ENCODE measurements around the gene HS6ST3. TPM values are rescaled to one million over a fixed set of nuclear protein-coding genes. Genes with fewer than 3 reads are reported as not detected.

Gene HS6ST3
- total and polyA plus RNA-seq, 2 donors from 2014 or later, result 0.47 to 1.2 TPM

- Histone ChIP-seq H3K4me1 (ENCODE audit: control insufficient read depth in 2 of 3, insufficient read depth in 2 of 3, low read depth in 1 of 3, low read length in 3 of 3) (no peaks in the 10 kb centered on the region), H3K36me3 (ENCODE audit: control insufficient read depth in 2 of 3, insufficient read depth in 3 of 3, low read length in 3 of 3) (no peaks in the 10 kb centered on the region), H3K4me3 (ENCODE audit: low read length in 3 of 3) (no peak overlapping the region), H3K27me3 (ENCODE audit: control insufficient read depth, insufficient read depth, low read length) (no peaks in the 10 kb centered on the region), H3K9ac (ENCODE audit: low read length in 3 of 3) (no peak overlapping the region), H3K9me3 (ENCODE audit: control insufficient read depth in 2 of 3, insufficient read depth in 1 of 3, low read length in 3 of 3) (no peaks in the 10 kb centered on the region), H3K27ac (ENCODE audit: low read depth in 2 of 2, low read length in 2 of 2) (no peak overlapping the region)
- TF ChIP-seq, protein P1, sequence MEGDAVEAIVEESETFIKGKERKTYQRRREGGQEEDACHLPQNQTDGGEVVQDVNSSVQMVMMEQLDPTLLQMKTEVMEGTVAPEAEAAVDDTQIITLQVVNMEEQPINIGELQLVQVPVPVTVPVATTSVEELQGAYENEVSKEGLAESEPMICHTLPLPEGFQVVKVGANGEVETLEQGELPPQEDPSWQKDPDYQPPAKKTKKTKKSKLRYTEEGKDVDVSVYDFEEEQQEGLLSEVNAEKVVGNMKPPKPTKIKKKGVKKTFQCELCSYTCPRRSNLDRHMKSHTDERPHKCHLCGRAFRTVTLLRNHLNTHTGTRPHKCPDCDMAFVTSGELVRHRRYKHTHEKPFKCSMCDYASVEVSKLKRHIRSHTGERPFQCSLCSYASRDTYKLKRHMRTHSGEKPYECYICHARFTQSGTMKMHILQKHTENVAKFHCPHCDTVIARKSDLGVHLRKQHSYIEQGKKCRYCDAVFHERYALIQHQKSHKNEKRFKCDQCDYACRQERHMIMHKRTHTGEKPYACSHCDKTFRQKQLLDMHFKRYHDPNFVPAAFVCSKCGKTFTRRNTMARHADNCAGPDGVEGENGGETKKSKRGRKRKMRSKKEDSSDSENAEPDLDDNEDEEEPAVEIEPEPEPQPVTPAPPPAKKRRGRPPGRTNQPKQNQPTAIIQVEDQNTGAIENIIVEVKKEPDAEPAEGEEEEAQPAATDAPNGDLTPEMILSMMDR (IDR thresholded peaks at IDR 0.05; ENCODE audit: borderline replicate concordance, extremely low read depth, insufficient read depth), result no peak
- DNase-seq (no peak), FAIRE-seq (no peak)
- intact Hi-C loops (cut with DNase I), result no loop called here
These were observed 126.6 kb downstream of the HS6ST3 start for GRCh38 chr13:96216543-96216942.

- H3K27ac ChIP-seq (ENCODE audit: low read depth in 2 of 2, low read length in 2 of 2), result no peak overlapping the region
- H3K9ac ChIP-seq (ENCODE audit: low read length in 3 of 3), result no peak overlapping the region
- DNase-seq (no peak), FAIRE-seq (no peak)
- no peaks in the 10 kb centered on the region for H3K4me1 ChIP-seq (ENCODE audit: control insufficient read depth in 2 of 3, insufficient read depth in 2 of 3, low read depth in 1 of 3, low read length in 3 of 3)
- no peaks in the 10 kb centered on the region for H3K36me3 ChIP-seq (ENCODE audit: control insufficient read depth in 2 of 3, insufficient read depth in 3 of 3, low read length in 3 of 3)
- no peak overlapping the region for H3K4me3 ChIP-seq (ENCODE audit: low read length in 3 of 3)
- H3K27me3 ChIP-seq (ENCODE audit: control insufficient read depth, insufficient read depth, low read length), result no peaks in the 10 kb centered on the region
- TF ChIP-seq, protein P1 (IDR thresholded peaks at IDR 0.05; ENCODE audit: borderline replicate concordance, extremely low read depth, insufficient read depth), result no peak
- intact Hi-C loops (cut with DNase I), result no loop called here
- no peaks in the 10 kb centered on the region for H3K9me3 ChIP-seq (ENCODE audit: control insufficient read depth in 2 of 3, insufficient read depth in 1 of 3, low read length in 3 of 3)
These were observed 128.6 kb downstream of the HS6ST3 start for GRCh38 chr13:96218475-96218874.

- Histone ChIP-seq H3K9ac (ENCODE audit: low read length in 3 of 3) (no peak overlapping the region), H3K36me3 (ENCODE audit: control insufficient read depth in 2 of 3, insufficient read depth in 3 of 3, low read length in 3 of 3) (no peaks in the 10 kb centered on the region), H3K9me3 (ENCODE audit: control insufficient read depth in 2 of 3, insufficient read depth in 1 of 3, low read length in 3 of 3) (no peaks in the 10 kb centered on the region), H3K27ac (ENCODE audit: low read depth in 2 of 2, low read length in 2 of 2) (no peak overlapping the region), H3K4me3 (ENCODE audit: low read length in 3 of 3) (no peak overlapping the region), H3K27me3 (ENCODE audit: control insufficient read depth, insufficient read depth, low read length) (no peaks in the 10 kb centered on the region), H3K4me1 (ENCODE audit: control insufficient read depth in 2 of 3, insufficient read depth in 2 of 3, low read depth in 1 of 3, low read length in 3 of 3) (no peaks in the 10 kb centered on the region)
- TF ChIP-seq, protein P1 (IDR thresholded peaks at IDR 0.05; ENCODE audit: borderline replicate concordance, extremely low read depth, insufficient read depth), result no peak
- FAIRE-seq, result no peak
- no peak for DNase-seq
- intact Hi-C loops (cut with DNase I), result no loop called here
These were observed 131.6 kb downstream of the HS6ST3 start for GRCh38 chr13:96221471-96221870.

DNA sequence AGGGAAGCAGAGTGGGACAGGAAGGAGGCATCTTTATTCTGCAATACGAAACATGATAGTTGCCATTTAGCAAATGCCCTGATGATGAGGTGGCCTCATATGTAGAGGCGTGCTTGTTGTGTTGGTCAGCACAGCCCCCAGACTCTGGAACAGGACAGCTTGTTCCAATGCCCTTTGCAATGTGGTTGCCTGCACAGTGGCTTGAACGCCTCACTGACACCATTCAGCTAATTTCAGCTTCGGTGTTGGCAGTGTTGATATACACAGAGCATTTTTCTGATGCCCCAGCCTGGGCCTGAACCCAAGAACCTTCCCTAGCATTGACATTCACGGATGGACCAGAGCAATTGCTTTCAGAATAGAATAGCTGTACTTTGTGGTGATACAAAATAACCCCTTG, 133.3 kb downstream of the HS6ST3 start:
- Histone ChIP-seq H3K36me3 (ENCODE audit: control insufficient read depth in 2 of 3, insufficient read depth in 3 of 3, low read length in 3 of 3) (no peaks in the 10 kb centered on the region), H3K4me3 (ENCODE audit: low read length in 3 of 3) (no peak overlapping the region), H3K27ac (ENCODE audit: low read depth in 2 of 2, low read length in 2 of 2) (no peak overlapping the region), H3K9ac (ENCODE audit: low read length in 3 of 3) (no peak overlapping the region), H3K4me1 (ENCODE audit: control insufficient read depth in 2 of 3, insufficient read depth in 2 of 3, low read depth in 1 of 3, low read length in 3 of 3) (no peaks in the 10 kb centered on the region), H3K27me3 (ENCODE audit: control insufficient read depth, insufficient read depth, low read length) (no peaks in the 10 kb centered on the region), H3K9me3 (ENCODE audit: control insufficient read depth in 2 of 3, insufficient read depth in 1 of 3, low read length in 3 of 3) (no peaks in the 10 kb centered on the region)
- TF ChIP-seq, protein P1 (IDR thresholded peaks at IDR 0.05; ENCODE audit: borderline replicate concordance, extremely low read depth, insufficient read depth), result no peak
- intact Hi-C loops (cut with DNase I), result no loop called here
- no peak for DNase-seq
- FAIRE-seq, result no peak
